ENCODE results near the gene POU2F1.

- no peak for TF ChIP-seq POLR2AphosphoS5 (IDR thresholded peaks at IDR 0.05; ENCODE audit: low read depth)
- TF ChIP-seq, protein P1, sequence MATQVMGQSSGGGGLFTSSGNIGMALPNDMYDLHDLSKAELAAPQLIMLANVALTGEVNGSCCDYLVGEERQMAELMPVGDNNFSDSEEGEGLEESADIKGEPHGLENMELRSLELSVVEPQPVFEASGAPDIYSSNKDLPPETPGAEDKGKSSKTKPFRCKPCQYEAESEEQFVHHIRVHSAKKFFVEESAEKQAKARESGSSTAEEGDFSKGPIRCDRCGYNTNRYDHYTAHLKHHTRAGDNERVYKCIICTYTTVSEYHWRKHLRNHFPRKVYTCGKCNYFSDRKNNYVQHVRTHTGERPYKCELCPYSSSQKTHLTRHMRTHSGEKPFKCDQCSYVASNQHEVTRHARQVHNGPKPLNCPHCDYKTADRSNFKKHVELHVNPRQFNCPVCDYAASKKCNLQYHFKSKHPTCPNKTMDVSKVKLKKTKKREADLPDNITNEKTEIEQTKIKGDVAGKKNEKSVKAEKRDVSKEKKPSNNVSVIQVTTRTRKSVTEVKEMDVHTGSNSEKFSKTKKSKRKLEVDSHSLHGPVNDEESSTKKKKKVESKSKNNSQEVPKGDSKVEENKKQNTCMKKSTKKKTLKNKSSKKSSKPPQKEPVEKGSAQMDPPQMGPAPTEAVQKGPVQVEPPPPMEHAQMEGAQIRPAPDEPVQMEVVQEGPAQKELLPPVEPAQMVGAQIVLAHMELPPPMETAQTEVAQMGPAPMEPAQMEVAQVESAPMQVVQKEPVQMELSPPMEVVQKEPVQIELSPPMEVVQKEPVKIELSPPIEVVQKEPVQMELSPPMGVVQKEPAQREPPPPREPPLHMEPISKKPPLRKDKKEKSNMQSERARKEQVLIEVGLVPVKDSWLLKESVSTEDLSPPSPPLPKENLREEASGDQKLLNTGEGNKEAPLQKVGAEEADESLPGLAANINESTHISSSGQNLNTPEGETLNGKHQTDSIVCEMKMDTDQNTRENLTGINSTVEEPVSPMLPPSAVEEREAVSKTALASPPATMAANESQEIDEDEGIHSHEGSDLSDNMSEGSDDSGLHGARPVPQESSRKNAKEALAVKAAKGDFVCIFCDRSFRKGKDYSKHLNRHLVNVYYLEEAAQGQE (IDR thresholded peaks at IDR 0.05; ENCODE audit: unreplicated experiment), result no peak
- no peak for TF ChIP-seq CTCF (conservative IDR thresholded peaks at IDR 0.05; ENCODE audit: low read depth in 2 of 2)
- TF ChIP-seq, protein P2, sequence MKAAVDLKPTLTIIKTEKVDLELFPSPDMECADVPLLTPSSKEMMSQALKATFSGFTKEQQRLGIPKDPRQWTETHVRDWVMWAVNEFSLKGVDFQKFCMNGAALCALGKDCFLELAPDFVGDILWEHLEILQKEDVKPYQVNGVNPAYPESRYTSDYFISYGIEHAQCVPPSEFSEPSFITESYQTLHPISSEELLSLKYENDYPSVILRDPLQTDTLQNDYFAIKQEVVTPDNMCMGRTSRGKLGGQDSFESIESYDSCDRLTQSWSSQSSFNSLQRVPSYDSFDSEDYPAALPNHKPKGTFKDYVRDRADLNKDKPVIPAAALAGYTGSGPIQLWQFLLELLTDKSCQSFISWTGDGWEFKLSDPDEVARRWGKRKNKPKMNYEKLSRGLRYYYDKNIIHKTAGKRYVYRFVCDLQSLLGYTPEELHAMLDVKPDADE (IDR thresholded peaks at IDR 0.05), result no peak
- TF ChIP-seq EZH2phosphoT487 (IDR thresholded peaks at IDR 0.05; ENCODE audit: unreplicated experiment), result no peak
- TF ChIP-seq ZNF331 (CRISPR knock-in tag; IDR thresholded peaks at IDR 0.05; ENCODE audit: low read depth), result no peak
- TF ChIP-seq CREB1 (CRISPR knock-in tag; IDR thresholded peaks at IDR 0.05; ENCODE audit: low read depth), result no peak
- TF ChIP-seq ZNF114 (CRISPR knock-in tag; IDR thresholded peaks at IDR 0.05), result no peak
- no peak for TF ChIP-seq EZH2 (IDR thresholded peaks at IDR 0.05; ENCODE audit: low read depth, unreplicated experiment)
- TF ChIP-seq, protein P3, sequence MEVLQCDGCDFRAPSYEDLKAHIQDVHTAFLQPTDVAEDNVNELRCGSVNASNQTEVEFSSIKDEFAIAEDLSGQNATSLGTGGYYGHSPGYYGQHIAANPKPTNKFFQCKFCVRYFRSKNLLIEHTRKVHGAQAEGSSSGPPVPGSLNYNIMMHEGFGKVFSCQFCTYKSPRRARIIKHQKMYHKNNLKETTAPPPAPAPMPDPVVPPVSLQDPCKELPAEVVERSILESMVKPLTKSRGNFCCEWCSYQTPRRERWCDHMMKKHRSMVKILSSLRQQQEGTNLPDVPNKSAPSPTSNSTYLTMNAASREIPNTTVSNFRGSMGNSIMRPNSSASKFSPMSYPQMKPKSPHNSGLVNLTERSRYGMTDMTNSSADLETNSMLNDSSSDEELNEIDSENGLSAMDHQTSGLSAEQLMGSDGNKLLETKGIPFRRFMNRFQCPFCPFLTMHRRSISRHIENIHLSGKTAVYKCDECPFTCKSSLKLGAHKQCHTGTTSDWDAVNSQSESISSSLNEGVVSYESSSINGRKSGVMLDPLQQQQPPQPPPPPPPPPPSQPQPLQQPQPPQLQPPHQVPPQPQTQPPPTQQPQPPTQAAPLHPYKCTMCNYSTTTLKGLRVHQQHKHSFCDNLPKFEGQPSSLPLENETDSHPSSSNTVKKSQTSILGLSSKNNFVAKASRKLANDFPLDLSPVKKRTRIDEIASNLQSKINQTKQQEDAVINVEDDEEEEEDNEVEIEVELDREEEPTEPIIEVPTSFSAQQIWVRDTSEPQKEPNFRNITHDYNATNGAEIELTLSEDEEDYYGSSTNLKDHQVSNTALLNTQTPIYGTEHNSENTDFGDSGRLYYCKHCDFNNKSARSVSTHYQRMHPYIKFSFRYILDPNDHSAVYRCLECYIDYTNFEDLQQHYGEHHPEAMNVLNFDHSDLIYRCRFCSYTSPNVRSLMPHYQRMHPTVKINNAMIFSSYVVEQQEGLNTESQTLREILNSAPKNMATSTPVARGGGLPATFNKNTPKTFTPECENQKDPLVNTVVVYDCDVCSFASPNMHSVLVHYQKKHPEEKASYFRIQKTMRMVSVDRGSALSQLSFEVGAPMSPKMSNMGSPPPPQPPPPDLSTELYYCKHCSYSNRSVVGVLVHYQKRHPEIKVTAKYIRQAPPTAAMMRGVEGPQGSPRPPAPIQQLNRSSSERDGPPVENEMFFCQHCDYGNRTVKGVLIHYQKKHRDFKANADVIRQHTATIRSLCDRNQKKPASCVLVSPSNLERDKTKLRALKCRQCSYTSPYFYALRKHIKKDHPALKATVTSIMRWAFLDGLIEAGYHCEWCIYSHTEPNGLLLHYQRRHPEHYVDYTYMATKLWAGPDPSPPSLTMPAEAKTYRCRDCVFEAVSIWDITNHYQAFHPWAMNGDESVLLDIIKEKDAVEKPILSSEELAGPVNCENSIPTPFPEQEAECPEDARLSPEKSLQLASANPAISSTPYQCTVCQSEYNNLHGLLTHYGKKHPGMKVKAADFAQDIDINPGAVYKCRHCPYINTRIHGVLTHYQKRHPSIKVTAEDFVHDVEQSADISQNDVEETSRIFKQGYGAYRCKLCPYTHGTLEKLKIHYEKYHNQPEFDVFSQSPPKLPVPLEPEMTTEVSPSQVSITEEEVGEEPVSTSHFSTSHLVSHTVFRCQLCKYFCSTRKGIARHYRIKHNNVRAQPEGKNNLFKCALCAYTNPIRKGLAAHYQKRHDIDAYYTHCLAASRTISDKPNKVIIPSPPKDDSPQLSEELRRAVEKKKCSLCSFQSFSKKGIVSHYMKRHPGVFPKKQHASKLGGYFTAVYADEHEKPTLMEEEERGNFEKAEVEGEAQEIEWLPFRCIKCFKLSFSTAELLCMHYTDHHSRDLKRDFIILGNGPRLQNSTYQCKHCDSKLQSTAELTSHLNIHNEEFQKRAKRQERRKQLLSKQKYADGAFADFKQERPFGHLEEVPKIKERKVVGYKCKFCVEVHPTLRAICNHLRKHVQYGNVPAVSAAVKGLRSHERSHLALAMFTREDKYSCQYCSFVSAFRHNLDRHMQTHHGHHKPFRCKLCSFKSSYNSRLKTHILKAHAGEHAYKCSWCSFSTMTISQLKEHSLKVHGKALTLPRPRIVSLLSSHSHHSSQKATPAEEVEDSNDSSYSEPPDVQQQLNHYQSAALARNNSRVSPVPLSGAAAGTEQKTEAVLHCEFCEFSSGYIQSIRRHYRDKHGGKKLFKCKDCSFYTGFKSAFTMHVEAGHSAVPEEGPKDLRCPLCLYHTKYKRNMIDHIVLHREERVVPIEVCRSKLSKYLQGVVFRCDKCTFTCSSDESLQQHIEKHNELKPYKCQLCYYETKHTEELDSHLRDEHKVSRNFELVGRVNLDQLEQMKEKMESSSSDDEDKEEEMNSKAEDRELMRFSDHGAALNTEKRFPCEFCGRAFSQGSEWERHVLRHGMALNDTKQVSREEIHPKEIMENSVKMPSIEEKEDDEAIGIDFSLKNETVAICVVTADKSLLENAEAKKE (CRISPR knock-in tag; IDR thresholded peaks at IDR 0.05), result no peak
- no peak for TF ChIP-seq JUNB (IDR thresholded peaks at IDR 0.05; ENCODE audit: unreplicated experiment)
Measured at GRCh38 chr1:167293057-167293456, 72.4 kb downstream of the POU2F1 start.
